Measurements from ENCODE around the gene PINLYP.

The PINLYP gene

DNA sequence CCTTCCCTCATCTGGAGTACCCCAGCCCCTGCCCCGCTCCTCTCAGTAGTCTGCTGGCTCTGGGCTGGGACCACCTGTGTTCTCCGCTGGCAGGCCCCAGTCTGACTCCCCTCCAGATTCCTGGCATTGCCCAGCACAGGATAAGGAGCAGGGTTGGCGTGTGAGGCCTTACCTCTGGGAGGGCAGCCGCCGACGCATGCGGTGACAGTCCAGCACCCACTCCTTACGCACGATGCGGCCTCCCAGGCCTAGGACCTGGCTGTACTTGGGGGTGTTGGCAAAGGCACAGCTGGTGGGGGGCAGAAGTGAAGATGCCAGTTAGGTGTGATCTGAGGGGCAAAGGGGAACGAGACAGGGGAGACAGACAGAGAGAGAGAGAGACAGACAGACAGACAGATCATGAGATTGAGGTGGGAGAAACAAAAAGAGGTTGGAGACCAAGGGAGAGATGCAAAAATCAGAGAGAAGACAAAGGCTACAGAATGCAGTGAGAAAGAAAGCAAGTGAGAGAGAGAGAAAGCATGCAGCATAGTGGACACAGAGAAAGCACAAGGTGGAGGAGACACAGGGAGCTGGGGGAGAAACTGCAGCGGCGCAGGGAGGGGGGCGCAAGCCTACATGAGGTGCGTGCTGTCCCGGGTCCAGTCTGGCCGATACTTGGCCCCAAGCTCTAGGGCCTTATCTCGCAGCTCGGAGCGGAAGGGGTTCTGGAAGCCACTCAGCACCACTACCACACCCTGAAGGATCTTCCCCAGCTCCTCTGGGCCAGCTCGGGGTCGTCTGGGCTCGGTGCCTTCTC, 24.0 kb upstream of the PINLYP start:
- DNase-seq, result no peak

DNA sequence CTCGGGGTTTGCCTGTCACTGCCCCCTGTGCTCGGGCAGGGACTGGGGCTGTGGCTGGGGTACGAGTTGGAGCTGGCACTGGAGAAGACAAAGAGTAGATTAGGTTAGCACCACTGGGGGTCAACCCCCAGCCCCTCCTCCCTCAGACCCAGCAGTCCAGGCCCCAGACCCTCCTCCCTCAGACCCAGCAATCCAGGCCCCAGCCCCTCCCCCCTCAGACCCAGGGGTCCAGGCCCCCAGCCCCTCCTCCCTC, 23.5 kb upstream of the PINLYP start:
- no peak for DNase-seq

- DNase-seq, result no peak
Measured at GRCh38 chr19:43552616-43553015, 23.0 kb upstream of the PINLYP start.

DNA sequence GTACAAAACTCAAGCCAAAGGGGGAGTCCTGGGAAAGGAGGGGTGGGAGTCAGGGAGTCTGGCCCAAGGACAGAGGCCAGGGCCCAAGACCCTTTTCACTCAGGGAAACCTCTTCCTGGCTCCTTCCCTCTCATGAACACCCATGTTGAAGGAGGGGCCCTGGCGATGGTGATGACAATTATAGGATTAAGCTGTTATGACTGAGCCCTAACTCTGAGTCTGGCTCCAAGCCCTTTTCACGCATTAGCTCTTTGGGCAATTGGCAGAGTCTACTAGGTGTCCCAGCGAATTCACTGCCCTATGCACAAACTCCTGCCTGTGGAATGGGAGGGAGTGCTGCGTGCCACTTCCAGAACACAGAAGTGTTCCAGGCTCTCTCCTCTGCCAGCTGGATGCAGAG, 21.9 kb upstream of the PINLYP start:
- no peak for DNase-seq

DNA sequence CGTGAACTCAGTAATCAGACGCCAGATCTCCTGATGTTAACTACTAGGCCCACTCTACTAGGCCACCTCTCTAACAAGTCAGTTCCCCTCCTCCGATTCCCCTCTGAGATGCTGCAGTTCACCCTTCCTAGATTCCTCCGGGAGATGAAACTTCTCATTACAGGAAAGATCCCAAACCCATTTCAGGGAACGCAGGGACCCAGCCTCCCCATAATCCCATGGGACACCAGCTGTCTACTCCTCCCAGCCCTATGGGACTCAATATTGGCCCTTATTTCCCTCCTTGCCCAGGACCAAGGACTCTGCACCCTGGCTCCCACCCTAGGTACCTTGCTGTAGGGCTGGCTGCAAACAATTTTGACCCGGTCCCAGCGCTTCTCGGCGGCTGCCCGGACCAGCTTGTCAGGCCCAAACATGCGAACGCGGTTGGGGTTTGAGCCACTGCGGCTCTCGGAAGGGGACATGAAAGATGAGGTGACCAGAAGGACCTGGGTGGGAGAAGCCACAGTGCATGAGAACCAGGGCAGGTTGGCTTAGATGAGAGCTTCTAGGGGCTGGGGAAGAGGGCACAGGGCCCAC, 21.2 kb upstream of the PINLYP start:
- no peak for DNase-seq

DNA sequence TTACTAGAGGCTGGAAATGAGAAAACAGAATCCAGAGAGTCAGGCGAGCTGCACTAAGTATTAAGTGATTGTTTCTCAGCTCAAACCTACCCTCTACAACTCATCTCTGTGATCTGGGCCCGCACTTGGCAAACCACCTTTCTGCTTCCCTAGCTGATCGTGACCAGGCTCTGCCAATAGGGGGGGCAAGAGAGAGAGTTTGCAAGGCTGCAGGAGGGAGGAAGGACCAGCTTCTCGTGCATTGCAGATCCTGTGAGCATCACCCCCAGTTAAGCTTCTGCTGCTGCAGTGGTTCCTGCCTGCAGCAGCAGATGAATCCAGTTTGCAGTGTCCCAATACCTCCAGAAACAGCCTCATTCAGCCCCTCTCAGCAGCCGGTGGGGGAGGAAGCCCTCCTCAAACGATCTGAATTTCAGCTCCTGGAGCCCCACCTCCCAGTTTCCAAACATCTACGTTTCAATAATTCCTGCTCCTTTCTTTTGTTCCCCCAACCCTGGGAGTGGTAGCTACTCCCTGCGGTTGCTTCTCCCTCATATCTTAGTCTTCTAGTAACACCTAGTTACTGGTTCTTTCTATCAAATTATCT, 20.3 kb upstream of the PINLYP start:
- peak; percentile 67 for DNase-seq

GRCh38 chr19:43560687-43561086, 14.9 kb upstream of the PINLYP start:
- no peak for DNase-seq

- no peak for DNase-seq
Measured at GRCh38 chr19:43561139-43561970, 14.2 kb upstream of the PINLYP start.

DNA sequence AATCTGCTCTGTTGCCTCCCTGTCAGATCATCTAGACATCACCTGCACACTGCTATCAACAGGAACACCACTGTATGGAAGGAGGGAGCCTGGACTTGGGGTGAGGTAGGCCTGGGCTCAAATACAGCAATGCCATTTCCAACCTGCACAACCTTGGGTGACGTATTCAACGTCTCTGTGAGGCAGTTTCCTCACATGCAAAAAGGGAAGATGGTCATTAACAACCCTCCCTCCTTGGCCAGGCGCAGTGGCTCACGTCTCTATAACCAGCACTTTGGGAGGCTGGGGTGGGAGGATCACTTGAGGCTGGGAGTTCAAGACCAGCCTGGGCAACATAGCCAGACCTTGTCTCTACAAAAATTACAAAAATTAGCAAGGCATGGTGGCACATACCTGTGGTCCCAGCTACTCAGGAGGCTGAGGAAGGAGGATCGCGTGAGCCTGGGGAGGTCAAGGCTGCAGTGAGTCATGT, 13.3 kb upstream of the PINLYP start:
- no peak for DNase-seq

DNA sequence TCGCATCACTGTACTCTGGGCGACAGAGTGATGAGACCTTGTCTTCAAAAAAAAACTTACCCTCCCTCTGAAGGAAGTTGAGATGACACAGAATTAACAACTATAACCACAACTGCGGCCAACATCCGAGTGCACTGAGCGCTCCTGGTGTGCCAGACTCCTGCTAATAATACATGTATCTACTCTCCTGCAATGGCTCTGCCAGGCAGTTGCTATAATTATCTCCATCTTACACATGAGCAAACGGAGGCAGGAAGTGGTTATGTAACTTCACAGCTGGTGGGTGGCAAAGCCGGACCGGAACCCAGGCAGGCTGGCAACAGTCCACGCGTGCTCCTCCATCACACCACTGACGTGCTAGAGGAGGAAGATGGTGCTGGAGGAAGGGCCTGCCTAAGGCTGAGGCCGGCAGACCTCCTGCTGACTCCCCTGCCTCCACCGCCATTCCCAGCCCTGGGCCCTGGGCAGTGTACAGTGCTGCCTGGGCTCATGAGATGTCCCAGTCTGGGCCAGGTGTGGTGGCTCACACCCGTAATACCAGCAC, 12.8 kb upstream of the PINLYP start:
- peak; percentile 52 for DNase-seq

- DNase-seq, result no peak
Measured at GRCh38 chr19:43563816-43564457, 11.7 kb upstream of the PINLYP start.

DNA sequence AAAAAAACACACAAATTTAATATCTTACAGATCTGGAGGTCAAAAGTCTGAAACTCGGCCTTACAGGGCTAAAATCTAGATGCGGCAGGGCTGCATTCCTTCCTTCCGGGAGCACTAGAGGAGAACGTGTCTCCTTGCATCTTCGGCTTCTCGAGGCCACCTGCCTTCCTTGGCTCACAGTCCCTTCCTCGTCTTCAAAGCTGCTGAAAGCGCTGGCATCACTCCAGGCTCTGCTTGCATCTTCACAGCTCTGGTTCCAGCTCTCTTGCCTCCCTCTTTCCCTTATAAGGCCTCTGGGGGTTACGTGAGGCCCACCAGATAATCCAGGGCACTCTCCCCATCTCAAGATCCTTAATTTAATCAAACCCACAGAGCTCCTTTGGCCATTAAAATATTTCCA, 10.8 kb upstream of the PINLYP start:
- DNase-seq, result no peak

GRCh38 chr19:43569657-43570056, 5.9 kb upstream of the PINLYP start:
- DNase-seq, result no peak

DNA sequence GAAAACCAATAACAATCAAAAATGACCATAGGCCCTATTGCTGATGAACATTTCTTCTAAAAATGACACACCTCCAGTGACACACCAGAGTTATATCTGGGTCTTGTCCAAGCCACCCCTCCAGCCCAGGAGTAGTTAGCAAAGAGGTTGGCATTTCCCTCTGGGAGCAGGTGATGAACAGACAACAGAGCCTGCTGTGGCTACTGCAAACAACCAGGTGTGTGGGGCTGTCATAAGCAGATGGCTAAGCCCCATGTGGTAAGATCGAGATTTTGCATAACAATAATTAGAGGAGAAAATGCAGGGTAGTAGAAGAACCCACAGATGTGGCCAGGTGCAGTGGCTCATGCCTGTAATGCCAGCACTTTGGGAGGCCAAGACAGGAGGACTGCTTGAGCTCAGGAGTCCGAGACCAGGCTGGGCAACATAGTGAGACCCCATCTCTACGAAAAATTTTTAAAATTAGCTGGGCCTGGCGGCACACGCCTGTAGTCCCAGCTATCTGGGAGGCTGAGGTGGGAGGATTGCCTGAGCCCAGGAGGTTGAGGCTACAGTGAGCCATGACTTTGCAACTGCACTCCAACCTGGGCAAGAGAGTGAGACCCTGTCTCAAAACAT, 5.3 kb upstream of the PINLYP start:
- DNase-seq, result no peak

GRCh38 chr19:43572171-43572588, 3.4 kb upstream of the PINLYP start:
- no peak for DNase-seq

- no peak for DNase-seq
Measured at GRCh38 chr19:43574424-43575155, 1.0 kb upstream of the PINLYP start.

DNA sequence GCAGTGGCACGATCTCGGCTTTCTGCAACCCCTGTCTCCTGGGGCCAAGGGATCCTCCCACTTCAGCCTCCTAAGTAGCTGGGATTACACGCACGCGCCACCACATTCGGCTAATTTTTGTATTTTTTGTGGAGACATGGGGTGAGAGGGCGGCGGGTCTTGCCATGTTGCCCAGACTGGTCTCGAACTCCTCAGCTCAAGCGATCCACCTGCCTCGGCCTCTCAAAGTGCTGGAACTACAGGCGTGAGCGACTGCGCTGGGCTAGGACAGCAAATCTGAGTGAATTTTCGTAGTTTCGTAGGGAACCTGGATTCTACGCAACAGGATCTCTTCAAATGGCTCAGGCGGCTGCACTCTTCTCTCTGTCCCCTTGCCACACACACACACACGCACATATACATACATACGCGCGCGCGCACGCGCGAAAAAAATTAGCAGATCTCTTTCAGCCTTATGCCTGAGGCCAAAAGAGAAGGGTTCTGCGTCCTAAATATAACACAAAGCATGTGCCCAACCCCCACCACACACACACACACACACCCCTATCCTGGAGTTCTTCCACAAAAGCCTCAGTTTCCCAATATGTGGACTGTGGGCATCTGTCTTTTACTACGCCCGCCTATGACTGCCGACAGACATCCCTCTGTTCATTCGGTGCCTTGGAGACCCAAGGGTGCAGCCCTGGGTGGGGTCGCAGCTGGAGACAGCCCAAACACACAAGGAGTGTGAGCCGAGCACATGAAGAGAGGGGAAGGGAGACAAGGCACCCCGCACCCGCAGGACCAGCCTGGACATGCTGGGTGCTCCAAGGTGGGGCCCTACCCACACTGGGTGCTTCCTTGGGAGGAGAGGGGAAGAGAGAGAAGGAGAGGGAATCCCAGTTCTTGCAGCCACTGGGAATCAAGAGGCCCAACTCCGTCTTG, 616 bp downstream of the PINLYP start:
- peak; percentile 48 for DNase-seq

GRCh38 chr19:43578787-43579186, 3.2 kb downstream of the PINLYP start:
- no peak for DNase-seq

- DNase-seq, result no peak
Measured at GRCh38 chr19:43581467-43581866, 5.9 kb downstream of the PINLYP start.

DNA sequence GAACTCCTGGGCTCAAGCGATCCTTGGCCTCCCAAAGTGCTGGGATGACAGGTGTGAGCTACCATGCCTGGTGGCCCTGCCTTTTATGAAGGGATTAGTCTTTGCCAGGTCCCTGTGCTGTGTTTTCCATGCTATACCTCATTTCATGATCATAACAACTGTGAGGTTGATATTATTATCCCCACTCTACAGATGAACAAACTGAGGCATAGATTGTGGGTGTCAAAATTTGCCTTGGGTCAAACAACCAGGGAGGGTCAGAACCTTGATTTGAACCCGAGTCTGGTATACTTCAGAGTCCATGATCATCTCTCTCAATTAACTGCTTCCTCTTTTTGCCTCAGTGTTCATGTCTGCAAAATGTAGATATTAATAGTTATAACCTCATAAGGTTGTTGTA, 6.9 kb downstream of the PINLYP start:
- no peak for DNase-seq

Measured in left hindlimb (tissue), 1 donor.